Measurements from ENCODE around the gene SPNS3. TPM values are rescaled to one million over a fixed set of nuclear protein-coding genes. Genes with fewer than 3 reads are reported as not detected.
A peak's percentile ranks its signal among the peaks of the same experiment; 100 is the strongest.

The SPNS3 gene
- total RNA-seq, 1 donor from 2014 or later = 0.51 TPM

DNA sequence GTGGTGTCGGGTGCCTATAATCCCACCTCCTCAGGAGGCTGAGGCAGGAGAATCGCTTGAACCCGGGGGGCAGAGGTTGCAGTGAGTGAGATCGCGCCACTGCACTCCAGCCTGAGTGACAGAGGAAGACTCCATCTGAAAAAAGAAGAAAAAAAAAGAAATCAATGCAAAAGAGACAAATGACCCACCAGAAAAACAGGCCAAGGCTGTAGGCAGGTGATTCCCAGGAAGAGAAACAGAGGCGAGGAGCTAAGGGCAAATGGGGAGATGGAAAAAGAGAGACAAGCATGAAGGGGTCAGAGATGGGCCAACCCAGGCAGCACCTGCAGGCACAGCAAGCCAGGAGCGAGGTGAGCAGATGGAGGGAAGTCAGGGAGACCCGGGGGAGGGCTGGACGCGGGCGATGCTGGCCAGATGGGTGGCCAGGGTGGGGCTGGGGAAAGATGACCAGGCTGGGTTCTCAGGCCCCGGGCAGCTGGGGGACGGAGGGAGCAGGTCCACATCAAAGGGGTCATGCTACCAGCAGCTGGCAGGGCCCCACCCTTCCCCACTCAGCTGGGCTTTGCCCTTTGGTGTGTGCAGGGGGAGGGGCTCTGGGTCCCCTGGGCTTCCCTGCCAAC, 95.9 kb downstream of the SPNS3 start:
- DNase-seq (ENCODE audit: low read depth in 2 of 2) = no peak

DNA sequence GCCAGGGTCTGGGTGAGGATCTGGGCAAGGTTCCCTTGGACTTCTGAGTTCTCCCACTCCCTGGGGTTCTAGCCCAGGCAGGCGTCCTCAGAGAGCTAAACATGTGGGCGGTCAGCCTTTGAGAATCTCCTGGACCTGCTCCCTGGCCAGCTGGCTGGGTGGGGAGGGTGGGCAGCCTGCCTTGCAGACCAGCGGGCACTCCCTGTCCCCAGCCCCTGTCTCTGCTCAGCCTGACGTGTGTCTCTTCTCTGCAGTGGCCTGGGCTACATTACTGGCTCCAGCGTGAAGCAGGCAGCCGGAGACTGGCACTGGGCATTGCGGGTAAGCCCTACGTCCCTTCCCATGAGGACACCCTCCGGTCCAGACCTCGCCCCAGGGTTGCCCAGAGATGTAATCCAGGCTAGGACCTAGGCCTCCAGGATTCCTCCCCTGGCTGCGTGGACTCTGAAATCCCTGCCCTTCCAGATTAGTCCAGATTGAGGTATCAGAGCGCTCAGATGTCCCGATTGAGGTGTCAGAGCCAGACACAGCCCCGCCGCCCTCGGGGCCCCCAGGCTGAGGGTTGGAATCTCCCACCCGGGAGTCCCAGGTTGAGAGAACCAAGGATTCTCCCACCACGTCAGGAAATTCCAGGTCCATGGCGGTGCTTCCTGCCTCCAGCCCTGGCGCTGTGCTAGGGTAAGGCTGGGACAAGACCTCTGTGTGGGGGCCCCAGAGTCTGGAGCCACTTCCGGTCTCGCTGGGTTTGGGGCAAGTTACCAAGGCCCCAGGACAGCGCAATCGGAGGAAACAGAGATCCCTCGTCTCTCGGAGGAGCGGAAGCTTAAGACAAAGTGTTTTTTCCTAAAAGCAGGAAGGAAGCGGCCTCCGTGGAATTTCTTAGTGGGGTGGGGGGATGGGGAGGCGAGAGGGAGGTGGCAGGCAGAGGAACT, 97.3 kb downstream of the SPNS3 start:
- peak; percentile 70 to 97 for DNase-seq (ENCODE audit: low read depth in 2 of 2)

DNA sequence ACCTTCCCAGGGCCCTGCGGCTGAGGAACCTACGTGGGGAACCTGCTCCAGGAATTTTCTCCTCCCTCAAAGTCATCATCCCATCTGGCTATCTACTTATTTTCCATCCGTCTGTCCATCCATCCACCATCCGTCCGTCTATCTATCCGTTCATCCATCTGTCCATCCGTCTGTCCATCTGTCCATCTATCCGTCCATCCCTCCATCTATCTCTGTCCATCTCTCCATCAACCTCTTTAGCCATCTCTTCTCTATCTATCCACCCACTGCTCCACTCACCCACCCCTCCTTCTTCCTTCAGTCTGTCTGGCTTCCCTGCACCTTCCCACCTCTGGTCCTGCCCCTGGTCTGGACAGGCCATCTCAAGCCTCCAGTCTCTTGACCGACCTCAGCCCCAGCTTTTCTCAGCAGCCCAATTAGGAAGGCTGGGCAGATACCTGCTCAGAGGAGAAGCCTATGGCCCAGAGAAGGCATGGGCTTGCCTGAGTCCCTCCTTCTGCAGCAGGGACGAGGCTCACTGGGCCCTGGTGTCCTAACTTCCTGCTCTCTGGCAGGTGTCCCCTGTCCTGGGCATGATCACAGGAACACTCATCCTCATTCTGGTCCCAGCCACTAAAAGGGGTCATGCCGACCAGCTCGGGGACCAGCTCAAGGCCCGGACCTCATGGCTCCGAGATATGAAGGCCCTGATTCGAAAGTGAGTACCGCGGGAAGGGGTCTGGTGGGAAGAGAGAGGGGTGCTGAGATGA, 98.4 kb downstream of the SPNS3 start:
- no peak for DNase-seq (ENCODE audit: low read depth in 2 of 2)

DNA sequence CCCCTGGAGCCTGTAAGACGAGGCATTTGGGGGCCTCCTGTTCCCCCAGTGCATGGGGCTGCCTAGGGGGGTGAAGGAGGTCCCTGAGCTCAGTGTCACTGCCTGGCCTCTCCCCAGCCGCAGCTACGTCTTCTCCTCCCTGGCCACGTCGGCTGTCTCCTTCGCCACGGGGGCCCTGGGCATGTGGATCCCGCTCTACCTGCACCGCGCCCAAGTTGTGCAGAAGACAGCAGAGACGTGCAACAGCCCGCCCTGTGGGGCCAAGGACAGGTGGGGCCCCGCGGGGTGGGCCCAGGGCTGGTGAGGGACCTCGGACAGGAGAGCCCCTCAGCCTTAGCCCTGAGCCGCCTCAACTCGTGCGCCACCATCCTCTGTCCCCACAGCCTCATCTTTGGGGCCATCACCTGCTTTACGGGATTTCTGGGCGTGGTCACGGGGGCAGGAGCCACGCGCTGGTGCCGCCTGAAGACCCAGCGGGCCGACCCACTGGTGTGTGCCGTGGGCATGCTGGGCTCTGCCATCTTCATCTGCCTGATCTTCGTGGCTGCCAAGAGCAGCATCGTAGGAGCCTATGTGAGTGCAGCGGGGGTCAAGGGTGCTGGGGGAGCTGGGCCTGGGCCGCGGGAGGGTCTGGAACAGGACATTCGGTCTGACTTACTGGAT, 99.3 kb downstream of the SPNS3 start:
- DNase-seq (ENCODE audit: low read depth in 2 of 2) = no peak

DNA sequence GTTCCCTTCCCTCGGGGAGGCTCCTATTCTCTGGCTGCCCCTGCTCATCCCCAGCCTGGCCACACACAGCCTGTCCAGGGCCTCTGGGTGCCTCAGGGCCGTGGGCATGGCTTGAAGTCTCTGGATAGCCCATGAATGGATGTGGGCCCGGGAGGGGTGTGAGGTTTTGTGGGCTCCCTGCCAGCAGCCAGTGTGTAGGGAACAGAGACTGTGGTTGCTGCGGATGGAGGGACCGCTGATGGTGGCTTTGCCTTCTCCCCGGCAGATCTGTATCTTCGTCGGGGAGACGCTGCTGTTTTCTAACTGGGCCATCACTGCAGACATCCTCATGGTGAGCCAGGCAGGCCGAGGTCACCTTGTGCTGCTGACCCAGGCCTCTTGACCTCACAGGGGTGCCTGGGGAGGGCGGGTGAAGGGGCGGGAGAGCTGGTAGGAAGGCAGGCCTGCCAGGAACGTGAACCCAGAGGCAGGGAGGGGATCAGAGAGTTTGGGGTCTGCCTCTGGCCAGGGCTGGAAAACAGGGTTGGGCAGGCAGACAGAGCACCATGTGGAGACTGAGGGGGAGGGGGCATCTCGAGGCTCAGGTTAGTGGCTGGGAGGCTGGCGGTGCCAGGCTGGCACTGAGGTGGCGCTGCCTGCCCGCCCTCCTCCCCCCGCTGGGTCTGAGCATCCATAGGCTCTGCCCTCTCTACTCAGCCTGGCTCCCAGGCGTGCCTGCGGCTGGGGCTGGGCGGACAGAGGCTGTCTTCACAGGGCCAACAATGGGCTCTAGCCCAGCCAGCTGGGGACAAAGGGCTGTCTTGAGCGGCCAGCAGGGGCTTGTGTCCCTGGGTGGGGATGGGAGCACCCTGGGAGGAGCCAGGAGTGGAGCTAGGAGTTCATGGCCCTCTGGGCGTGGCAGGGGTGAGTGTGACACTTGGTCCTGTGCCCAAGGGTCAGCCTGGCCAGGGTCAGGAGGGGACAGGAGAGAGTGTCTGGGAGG, 100.1 kb downstream of the SPNS3 start:
- DNase-seq (ENCODE audit: low read depth in 2 of 2) = no peak

DNA sequence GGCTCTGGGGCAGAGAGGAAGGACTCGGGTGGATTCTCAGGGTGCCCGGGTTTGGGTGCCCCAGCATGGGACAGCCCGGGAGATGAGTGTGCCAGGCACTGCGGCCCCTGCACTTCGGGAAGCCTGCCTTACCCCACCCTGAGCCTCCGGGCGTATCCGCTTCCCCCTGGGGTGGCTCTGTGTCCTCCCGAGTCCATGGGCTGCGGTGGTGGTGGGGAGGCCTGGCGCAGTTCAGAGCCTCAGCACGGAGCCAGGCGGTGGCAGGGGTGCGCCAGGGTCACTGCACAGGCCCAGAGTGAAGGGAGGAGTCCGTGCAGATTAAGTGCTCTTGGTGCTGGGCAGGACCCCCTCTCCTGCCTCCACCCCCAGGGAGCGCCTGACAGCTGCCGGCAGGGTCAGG, 100.8 kb downstream of the SPNS3 start:
- no peak for DNase-seq (ENCODE audit: low read depth in 2 of 2)

DNA sequence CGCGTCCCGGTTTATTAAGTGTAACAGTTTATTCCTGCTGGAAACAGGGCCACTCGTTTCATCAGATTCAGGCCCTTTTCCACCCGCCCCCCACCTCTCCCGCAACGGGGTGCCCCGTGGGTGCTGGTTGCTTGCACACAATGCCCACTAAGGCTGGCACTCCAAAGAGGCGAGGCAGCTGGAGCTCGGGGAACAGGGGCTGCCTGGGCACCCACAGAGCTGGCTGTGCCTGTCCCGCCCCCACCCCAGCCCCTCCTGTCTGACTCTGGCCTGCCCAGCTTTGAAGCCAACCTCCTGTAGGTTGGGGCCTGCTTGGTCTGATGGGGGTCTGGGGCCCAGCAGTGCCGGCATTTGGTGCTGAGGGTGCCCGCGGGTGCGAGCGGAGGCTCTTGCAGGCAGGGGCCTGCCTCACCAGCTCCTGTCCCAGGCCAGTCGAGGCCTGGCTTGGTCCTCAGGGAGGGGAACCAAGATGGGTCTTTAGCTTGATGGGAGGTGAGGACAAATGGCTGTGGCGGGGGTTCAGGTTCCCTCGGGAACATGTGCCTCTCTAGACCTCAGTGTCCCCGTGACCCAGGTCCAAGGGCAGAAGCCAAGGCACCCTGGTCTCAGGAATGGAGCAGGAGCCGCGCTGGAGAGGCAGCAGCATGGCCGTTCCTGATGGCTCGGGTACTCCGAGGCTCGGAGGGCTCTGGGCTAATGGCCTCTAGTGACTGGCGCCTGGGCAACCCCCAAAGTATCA, 101.4 kb downstream of the SPNS3 start:
- DNase-seq (ENCODE audit: low read depth in 2 of 2) = no peak

DNA sequence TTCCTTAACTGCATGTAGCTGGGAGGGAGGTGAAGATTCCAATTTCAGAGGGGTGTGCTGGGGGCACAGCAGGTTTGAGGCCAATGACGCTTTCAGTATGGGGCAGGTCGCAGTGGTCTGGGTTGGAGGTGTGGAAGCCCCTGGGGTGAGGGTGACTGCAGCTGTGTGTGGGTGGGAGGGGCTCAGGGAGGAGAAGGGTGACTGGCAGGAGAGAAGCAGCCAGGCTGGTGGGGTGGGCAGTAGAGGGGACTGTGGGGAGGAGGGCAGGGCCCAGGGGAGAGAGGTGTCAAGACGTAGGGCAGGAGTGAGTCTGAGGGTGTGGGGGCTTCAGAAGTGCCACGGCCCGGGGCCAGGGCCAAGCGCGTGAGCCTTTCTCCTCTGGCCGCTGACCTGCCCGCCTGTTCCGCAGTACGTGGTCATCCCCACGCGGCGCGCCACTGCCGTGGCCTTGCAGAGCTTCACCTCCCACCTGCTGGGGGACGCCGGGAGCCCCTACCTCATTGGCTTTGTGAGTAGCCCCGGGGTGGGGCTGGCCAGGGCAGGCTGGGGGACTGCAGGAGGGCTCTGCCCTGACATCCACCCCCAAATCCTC, 102.0 kb downstream of the SPNS3 start:
- DNase-seq (ENCODE audit: low read depth in 2 of 2) = no peak

DNA sequence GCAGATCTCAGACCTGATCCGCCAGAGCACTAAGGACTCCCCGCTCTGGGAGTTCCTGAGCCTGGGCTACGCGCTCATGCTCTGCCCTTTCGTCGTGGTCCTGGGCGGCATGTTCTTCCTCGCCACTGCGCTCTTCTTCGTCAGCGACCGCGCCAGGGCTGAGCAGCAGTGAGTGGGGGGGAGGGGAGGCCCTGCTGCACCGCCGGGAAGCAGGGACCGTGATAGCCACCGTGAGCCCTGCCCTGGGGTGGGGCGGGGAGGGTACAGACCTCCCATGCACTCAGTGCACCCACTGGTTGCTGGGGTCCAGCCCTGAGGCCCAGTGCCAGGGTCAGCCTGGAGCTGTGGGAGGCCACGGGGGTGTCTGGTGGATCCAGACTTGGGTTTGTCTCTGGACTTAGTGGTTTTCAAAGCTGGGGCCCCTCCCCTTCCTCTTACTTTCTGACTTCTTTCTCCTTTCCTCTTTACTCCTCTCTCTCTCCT, 102.6 kb downstream of the SPNS3 start:
- no peak for DNase-seq (ENCODE audit: low read depth in 2 of 2)

DNA sequence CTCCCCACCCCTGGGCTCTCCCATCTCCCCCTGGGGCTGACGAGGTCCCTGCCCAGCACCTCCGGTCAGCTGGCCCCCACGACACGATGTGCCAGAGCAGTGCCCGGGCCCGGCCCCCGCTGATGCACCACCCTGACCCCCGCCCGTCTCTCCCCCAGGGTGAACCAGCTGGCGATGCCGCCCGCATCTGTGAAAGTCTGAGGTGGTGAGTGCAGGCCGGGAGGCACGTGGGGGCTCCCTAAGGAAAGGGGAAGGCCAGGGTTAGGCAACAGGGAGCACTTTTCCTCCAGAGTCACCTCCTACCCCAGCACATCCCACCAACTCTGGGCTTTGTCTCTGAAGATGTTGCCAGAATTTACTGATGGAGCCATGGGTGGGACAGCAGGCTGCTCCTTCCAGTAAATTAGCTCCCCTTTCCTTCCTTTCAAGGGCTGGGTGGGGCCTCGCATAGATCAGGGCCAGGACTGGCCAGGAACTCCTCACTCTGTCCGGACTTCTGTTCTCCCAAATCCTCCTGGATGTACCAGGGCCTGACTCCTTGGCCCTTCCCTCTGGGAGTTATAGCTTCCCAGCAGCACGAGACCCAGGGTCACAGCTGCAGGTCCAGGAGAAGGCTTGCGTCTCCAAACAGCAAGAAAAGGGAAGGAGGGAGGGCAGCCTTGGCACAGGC, 103.1 kb downstream of the SPNS3 start:
- DNase-seq (ENCODE audit: low read depth in 2 of 2) = no peak

Other genes starting within 250 kb of the SPNS3 start
- 21.7 and 36.9 TPM in 2 replicates for gene ANKFY1, start 170.0 kb upstream of the SPNS3 start, total RNA-seq
- gene UBE2G1, start 67.3 kb upstream of the SPNS3 start, total RNA-seq = 28.9 and 36.7 TPM in 2 replicates
- gene SPNS2, start 64.9 kb downstream of the SPNS3 start, total RNA-seq = 45.6 and 70.2 TPM in 2 replicates
- 29.7 and 34.3 TPM in 2 replicates for gene MYBBP1A, start 121.4 kb downstream of the SPNS3 start, total RNA-seq
- not detected in 2 replicates for gene GGT6, start 126.6 kb downstream of the SPNS3 start, total RNA-seq
- gene SMTNL2, start 150.6 kb downstream of the SPNS3 start, total RNA-seq = not detected in 2 replicates
- gene ALOX15, start 207.7 kb downstream of the SPNS3 start, total RNA-seq = not detected in 2 replicates